DOHH2 (cell line): ENCODE results near the gene DCST1.

ENCODE experiments used
- H3F3A ChIP-seq: fragments of 200-600 bp; sonication (generic), shearing (Covaris generic); 2 replicates; pipeline ENCODE4 v1.6.0; 2016; ENCODE audit warnings: antibody characterized with exemption, mild to moderate bottlenecking; ENCODE audit not compliant: control insufficient read depth, insufficient read depth
- H3K27ac ChIP-seq: fragments of 200-600 bp; sonication (generic); 2 replicates; pipeline ENCODE4 v1.5.1; 2014; ENCODE audit warnings: low read depth, mild to moderate bottlenecking, low read length, moderate library complexity
- H3K27me3 ChIP-seq: fragments of 200-600 bp; sonication (generic); 2 replicates; pipeline ENCODE4 v1.6.1; 2014; ENCODE audit warnings: mild to moderate bottlenecking, low read length, mixed read lengths; ENCODE audit not compliant: control insufficient read depth
- H3K36me3 ChIP-seq: fragments of 200-600 bp; sonication (generic); 2 replicates; pipeline ENCODE4 v1.6.1; 2014; ENCODE audit warnings: mild to moderate bottlenecking, low read length, moderate library complexity, mixed read lengths; ENCODE audit not compliant: control insufficient read depth
- H3K4me1 ChIP-seq: fragments of 200-600 bp; sonication (generic); 2 replicates; pipeline ENCODE4 v1.6.1; 2014; ENCODE audit warnings: mild to moderate bottlenecking, low read length, mixed read lengths; ENCODE audit not compliant: control insufficient read depth
- H3K4me2 ChIP-seq: fragments of 200-600 bp; sonication (generic); 2 replicates; pipeline ENCODE4 v1.6.0; 2014; ENCODE audit warnings: mild to moderate bottlenecking, low read length, moderate library complexity
- H3K4me3 ChIP-seq: fragments of 200-600 bp; sonication (generic); 2 replicates; pipeline ENCODE4 v1.5.1; 2014; ENCODE audit warnings: mild to moderate bottlenecking, low read length, mixed read lengths
- H3K79me2 ChIP-seq: fragments of 200-600 bp; sonication (generic); 2 replicates; pipeline ENCODE4 v1.6.1; 2014; ENCODE audit warnings: mild to moderate bottlenecking, low read length, mixed read lengths; ENCODE audit not compliant: control insufficient read depth
- H3K9me2 ChIP-seq: fragments of 200-600 bp; sonication (generic); replicated peaks from 2 replicates; pipeline ENCODE4 v1.6.1; 2014; ENCODE audit warnings: mild to moderate bottlenecking, low read length, mixed read lengths; ENCODE audit not compliant: control insufficient read depth
- H3K9me3 ChIP-seq: fragments of 200-600 bp; sonication (generic); 2 replicates; pipeline ENCODE4 v1.6.1; 2014; ENCODE audit warnings: antibody characterized with exemption, low read length, mixed read lengths; ENCODE audit not compliant: control insufficient read depth, insufficient read depth
- H4K20me1 ChIP-seq: fragments of 200-600 bp; sonication (generic); 2 replicates; pipeline ENCODE4 v1.6.0; 2014; ENCODE audit warnings: low read depth, mild to moderate bottlenecking, antibody characterized with exemption, low read length, moderate library complexity; ENCODE audit not compliant: control insufficient read depth, insufficient read depth
- EZH2phosphoT487 ChIP-seq: fragments of 200-600 bp; sonication (generic); IDR thresholded peaks from 2 replicates; pipeline ENCODE4 v1.6.1; 2017; ENCODE audit warnings: borderline replicate concordance, mild to moderate bottlenecking, antibody characterized with exemption, low read length, moderate library complexity, mixed read lengths
- TF ChIP-seq, protein P1 (sequence below): fragments of 200-600 bp; sonication (generic); IDR thresholded peaks from one replicate; pipeline ENCODE4 v1.5.1; 2014; ENCODE audit warnings: antibody characterized with exemption, mild to moderate bottlenecking, low read depth, low read length; ENCODE audit not compliant: poor library complexity, severe bottlenecking

DCST1 gene

DNA sequence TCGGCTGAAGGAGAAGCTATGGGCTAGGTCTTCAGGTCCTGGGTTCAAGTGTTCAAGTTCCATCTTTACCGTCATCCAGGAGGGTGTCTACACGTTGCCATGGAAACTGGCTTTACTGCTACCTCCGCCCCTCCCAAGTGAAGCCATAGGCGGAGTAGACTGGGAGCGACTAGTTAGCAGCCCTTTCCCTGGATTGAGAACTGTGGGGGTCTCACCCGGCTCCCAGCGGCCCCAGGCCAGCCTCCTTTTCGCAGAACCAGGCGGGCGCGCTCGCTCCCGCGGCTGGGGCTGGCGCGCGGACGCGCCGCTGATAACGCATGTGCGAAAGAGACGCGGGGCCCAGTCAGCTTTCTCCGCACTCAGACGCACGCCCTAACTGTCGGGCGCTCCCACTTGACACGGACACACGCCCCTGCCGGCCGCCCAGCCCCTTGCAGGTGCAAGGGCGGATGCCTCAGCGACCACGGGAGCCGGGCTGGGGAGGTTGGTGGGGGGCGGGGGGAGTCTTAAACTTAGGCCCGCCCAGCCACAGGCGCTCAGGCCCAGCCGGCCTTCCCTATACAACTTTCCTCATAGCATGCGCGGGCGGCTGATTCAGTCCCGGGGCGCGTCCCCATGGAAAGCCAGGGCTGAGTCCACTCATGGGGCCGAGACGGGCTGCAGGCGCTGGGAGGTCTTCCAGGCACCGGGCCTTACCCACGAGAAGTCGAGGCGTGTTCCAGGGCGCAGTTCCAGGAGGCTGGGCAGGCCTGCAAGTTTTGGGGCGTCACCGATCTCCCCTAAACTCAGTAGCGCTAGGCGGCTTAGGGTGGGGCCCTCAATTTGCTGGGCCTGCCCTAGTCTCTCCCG is 37.3 kb downstream of the DCST1 start:
- H3K9me2 ChIP-seq, result no peaks in the 10 kb centered on the region
- TF ChIP-seq, protein P1, sequence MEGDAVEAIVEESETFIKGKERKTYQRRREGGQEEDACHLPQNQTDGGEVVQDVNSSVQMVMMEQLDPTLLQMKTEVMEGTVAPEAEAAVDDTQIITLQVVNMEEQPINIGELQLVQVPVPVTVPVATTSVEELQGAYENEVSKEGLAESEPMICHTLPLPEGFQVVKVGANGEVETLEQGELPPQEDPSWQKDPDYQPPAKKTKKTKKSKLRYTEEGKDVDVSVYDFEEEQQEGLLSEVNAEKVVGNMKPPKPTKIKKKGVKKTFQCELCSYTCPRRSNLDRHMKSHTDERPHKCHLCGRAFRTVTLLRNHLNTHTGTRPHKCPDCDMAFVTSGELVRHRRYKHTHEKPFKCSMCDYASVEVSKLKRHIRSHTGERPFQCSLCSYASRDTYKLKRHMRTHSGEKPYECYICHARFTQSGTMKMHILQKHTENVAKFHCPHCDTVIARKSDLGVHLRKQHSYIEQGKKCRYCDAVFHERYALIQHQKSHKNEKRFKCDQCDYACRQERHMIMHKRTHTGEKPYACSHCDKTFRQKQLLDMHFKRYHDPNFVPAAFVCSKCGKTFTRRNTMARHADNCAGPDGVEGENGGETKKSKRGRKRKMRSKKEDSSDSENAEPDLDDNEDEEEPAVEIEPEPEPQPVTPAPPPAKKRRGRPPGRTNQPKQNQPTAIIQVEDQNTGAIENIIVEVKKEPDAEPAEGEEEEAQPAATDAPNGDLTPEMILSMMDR, result peak; percentile 54
- TF ChIP-seq EZH2phosphoT487, result no peak
- no peaks in the 10 kb centered on the region for H4K20me1 ChIP-seq
- H3K9me3 ChIP-seq, result no peaks in the 10 kb centered on the region
- H3K27ac ChIP-seq, result peak overlapping the region; percentile 28; the same call in 1 of the 2 replicates
- peaks cover 16% of the 10 kb centered on the region for H3F3A ChIP-seq
- H3K4me1 ChIP-seq, result peaks cover 75% of the 10 kb centered on the region
- H3K4me3 ChIP-seq, result peak overlapping the region; percentile 68
- H3K36me3 ChIP-seq, result peaks cover 33% of the 10 kb centered on the region
- peak overlapping the region; percentile 84 for H3K4me2 ChIP-seq
- no peaks in the 10 kb centered on the region for H3K27me3 ChIP-seq
- peaks cover 3% of the 10 kb centered on the region; the same call in 1 of the 2 replicates for H3K79me2 ChIP-seq

DNA sequence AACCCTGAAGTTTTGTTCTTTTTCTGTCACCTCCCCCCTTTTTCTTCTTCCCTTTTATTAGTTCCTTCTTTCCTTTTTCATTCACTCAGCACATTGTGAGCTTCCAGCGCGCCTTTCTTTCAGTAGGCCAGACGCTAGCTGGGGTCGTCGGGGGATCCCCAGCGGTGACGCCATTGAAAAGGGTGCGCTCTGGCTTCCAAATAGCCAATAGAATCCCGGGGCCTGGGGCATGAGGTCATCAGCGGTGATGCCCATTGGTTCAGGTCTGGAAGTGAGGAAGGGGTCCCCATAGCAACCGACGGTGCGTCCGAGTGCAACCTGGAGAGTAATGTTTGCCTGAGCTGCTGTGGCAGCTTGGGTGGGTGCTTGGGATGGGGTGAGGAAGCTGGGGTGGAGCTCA is 38.1 kb downstream of the DCST1 start:
- Histone ChIP-seq H3K79me2 (peaks cover 3% of the 10 kb centered on the region; the same call in 1 of the 2 replicates), H3K4me1 (peaks cover 79% of the 10 kb centered on the region), H4K20me1 (no peaks in the 10 kb centered on the region), H3K27me3 (no peaks in the 10 kb centered on the region), H3F3A (peaks cover 16% of the 10 kb centered on the region), H3K4me3 (peak overlapping the region; percentile 68), H3K9me2 (no peaks in the 10 kb centered on the region), H3K27ac (peak overlapping the region; percentile 28; the same call in 1 of the 2 replicates), H3K36me3 (peaks cover 28% of the 10 kb centered on the region), H3K4me2 (peak overlapping the region; percentile 84), H3K9me3 (no peaks in the 10 kb centered on the region)
- TF ChIP-seq, protein P1, result no peak
- no peak for TF ChIP-seq EZH2phosphoT487

DNA sequence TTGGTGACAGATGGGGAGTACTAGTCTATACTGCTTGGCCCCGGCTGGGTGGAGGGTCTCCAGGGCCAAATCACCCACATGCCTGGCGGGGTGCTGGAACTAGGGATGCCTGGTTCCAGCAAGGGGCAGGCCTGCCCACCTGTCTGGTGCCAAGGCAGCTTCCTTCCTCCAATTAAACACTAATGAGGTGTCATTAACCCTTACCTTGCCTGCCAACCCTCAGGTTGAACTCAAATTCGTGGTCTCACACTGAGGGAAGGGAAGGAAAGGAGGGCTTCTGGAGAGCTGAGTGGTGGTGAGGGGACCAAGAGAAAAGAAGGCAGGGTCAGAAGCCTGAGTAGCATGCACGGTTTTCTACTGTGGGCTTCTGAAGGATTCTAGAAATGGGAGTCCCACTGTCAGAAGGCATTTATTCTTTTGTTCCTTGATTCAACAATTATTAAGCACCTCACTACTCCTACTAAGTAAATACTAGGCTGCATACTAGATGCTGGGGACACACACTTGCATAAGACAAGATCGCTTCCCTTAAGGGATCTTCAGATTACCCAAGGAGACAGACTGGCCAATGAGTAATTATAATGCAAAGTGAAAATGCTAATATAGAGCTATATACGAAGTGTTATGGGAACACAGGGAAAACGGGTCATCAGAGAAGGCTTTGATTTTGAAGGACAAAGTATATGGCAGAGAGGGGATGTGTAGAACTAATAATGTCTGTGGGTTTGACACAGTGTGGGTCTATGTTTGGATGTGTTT is 39.1 kb downstream of the DCST1 start:
- peaks cover 18% of the 10 kb centered on the region for H3F3A ChIP-seq
- no peak for TF ChIP-seq EZH2phosphoT487
- TF ChIP-seq, protein P1, result no peak
- peaks cover 20% of the 10 kb centered on the region for H3K36me3 ChIP-seq
- no peak overlapping the region for H3K4me3 ChIP-seq
- no peaks in the 10 kb centered on the region for H3K27me3 ChIP-seq
- H3K9me3 ChIP-seq, result no peaks in the 10 kb centered on the region
- H3K4me1 ChIP-seq, result peaks cover 73% of the 10 kb centered on the region
- H3K27ac ChIP-seq, result no peak overlapping the region
- H3K9me2 ChIP-seq, result no peaks in the 10 kb centered on the region
- no peak overlapping the region for H3K4me2 ChIP-seq
- no peaks in the 10 kb centered on the region for H4K20me1 ChIP-seq
- H3K79me2 ChIP-seq, result no peaks in the 10 kb centered on the region
